HFF-Myc (cell line): ENCODE measurements around the gene TRABD.

ENCODE experiments used
- DNase-seq: peaks from one replicate; pipeline ENCODE4 v3.0.0-alpha.2; 2011; ENCODE audit warnings: low read depth; ENCODE audit errors: extremely low read depth
- H3K4me3 ChIP-seq: replicated peaks from 2 replicates; pipeline ENCODE4 v1.5.1; 2011; ENCODE audit warnings: low read depth, mild to moderate bottlenecking, control low read depth, low read length
- TF ChIP-seq, protein P1 (sequence below): IDR thresholded peaks from 2 replicates; pipeline ENCODE4 v1.5.1; 2012; ENCODE audit warnings: mild to moderate bottlenecking, low read depth, low read length, control low read depth; ENCODE audit errors: missing control alignments

TRABD gene

DNA sequence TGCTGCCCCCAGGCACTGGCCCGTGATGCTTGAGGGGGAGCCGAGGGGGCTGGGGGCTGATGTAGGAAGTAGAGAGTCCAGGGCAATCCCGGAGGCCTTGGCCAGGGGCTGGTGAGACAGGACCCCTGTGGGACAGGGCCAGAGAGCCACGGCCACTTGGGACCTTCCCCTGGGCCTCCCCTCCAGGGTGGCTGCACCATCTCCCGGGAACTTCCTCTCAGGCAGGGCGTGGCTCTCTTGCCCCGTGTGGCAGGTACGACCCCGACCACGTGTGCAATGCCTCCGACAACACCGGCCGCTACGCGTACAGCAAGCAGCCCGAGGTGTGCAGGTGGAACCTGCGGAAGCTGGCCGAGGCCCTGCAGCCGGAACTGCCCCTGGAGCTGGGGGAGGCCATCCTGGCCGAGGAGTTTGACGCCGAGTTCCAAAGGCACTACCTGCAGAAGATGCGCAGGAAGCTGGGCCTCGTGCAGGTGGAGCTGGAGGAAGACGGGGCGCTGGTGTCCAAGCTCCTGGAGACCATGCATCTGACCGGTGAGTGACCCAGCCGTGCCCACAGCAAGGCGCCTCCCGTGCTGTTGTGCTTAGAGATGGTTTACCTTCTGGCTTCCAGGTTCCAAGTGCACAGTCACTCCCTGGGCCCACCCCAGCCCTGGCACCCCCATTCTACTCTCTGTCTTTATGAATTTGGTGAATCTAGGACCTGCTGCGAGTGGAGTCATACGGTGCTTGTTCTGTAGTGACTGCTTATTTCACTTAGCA is 24.8 kb downstream of the TRABD start:
- TF ChIP-seq, protein P1, sequence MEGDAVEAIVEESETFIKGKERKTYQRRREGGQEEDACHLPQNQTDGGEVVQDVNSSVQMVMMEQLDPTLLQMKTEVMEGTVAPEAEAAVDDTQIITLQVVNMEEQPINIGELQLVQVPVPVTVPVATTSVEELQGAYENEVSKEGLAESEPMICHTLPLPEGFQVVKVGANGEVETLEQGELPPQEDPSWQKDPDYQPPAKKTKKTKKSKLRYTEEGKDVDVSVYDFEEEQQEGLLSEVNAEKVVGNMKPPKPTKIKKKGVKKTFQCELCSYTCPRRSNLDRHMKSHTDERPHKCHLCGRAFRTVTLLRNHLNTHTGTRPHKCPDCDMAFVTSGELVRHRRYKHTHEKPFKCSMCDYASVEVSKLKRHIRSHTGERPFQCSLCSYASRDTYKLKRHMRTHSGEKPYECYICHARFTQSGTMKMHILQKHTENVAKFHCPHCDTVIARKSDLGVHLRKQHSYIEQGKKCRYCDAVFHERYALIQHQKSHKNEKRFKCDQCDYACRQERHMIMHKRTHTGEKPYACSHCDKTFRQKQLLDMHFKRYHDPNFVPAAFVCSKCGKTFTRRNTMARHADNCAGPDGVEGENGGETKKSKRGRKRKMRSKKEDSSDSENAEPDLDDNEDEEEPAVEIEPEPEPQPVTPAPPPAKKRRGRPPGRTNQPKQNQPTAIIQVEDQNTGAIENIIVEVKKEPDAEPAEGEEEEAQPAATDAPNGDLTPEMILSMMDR: no peak
- no peak for DNase-seq

DNA sequence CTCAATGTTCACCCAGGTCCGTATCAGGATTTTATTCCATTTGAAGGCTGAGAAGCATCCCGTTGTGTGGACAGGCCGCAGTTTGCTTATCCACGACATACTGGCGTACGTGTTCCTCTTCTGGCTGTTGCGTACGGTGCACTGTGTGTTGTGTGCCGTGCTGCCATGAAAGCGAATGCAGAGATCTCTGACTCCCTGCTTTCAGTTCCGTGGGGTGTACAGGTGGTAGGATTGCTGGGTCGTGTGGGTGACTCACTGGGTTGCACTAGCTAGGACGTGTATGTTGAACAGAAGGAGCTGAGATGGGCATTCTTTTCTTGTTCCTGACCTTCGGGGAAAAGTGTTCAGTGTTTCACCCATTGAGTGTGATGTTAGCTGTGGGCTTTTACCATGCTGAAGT is 25.4 kb downstream of the TRABD start:
- TF ChIP-seq, protein P1: no peak
- DNase-seq: no peak
- H3K4me3 ChIP-seq: no peak overlapping the region

More for the DNA sequence above, 24.8 kb downstream of the TRABD start:
- H3K4me3 ChIP-seq: no peak overlapping the region

DNA sequence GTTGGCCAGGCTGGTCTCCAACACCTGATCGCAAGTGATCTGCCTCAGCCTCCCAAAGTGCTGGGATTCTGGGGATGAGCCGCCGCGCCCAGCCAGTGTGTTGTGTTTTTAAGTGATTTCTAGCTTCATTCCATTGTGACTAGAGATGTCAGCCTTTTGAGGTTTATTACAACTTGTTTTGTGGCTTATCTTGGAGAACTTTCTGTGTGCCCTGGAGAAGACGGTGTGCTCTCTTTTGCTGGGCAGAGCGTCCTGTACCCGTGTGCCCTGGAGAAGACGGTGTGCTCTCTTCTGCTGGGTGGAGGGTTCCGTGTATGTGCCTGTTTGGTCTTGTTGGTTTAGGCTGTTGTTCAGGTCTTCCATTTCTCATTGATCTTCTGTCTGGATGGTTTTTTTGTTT is 27.6 kb downstream of the TRABD start:
- no peak for DNase-seq
- TF ChIP-seq, protein P1: no peak
- H3K4me3 ChIP-seq: no peak overlapping the region

DNA sequence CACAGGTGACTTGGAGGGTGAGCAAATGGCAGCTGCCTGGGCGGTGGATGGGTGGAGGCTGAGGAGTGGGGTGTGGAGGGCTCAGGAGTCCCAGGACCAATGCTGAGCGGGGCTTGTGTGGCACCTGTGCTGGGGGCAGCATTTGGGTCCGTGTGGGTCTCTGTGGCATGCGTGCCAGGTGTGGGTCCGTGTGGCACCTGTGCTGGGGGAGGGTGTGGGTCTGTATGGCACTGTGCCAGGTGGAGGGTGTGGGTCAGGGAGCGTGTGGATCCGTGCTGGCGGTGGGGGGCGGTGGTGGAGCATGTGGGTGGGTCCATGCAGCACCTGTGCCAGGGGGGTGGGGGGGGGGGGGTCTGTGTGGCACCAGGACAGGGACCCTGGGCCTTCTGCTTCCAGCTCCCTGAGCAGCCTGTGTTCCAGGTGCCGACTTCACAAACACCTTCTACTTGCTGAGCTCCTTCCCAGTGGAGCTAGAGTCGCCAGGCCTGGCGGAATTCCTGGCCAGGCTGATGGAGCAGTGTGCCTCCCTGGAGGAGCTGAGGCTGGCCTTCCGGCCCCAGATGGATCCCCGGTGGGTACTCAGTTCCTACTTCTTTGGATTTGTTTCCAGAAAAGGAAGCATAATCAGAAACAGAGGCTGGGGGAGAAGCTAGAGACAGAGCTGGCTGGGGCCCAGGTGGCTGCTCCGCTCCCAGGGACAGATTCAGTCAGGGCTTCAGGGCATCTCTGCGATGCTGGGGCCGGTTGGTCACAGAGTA is 29.8 kb downstream of the TRABD start:
- DNase-seq: no peak
- H3K4me3 ChIP-seq: no peak overlapping the region
- TF ChIP-seq, protein P1: no peak

DNA sequence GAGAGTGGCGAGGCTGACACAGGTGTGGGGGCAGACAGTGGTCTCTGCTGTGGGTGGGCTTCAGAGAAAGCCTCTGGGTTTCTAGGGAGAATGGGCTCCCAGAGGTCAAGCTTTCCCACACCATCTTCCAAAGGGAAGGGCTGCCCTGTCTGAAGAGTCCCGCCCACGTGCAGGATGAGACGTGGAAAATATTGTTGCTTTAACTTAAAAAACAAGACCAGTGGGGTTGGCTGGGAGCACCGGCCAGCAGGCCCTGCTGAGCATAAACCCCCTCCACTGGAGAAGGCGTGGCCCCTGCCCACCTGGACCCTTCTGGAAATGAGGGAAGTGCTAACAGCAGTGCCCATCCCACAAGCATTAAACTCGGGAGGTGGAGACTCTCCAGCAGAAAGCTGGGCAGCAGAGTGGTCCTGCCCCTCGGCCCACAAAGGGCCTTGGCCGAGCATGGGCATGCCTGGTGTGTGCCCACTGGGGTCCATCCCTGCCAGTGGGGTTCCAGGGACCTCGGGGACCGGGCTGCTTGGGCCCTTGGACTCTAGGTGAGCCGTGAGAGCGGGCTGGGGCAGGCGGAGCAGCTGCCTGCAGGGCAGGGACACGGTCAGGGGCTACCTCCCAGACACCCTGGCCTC is 30.5 kb downstream of the TRABD start:
- H3K4me3 ChIP-seq: no peak overlapping the region
- TF ChIP-seq, protein P1: no peak
- DNase-seq: no peak

DNA sequence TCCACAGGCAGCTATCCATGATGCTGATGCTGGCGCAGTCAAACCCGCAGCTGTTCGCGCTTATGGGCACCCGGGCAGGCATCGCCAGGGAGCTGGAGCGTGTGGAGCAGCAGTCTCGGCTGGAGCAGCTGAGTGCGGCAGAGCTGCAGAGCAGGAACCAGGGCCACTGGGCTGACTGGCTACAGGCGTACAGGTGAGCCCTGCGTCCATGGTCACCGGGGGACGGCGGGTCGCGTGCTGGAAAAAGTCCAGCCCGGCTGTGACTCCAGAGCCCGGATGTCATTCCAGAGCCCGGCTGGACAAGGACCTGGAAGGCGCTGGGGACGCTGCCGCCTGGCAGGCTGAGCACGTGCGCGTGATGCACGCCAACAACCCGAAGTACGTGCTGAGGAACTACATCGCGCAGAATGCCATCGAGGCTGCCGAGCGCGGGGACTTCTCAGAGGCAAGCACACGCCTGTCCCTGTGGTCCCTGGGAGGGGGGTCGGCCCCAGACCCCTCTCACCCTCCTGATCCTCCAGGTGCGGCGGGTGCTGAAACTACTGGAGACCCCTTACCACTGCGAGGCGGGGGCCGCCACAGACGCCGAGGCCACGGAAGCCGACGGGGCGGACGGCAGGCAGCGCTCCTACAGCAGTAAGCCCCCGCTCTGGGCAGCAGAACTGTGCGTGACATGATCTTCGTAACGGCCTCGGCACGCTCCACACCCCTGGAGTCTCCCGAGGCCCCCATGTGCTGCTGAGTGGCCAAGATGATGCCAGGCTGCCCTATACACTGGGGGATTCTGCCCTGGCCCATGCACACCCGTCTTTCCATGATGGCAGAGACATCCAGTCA is 31.2 kb downstream of the TRABD start:
- TF ChIP-seq, protein P1: no peak
- no peak for DNase-seq
- H3K4me3 ChIP-seq: no peak overlapping the region
